Measurements from ENCODE around the gene CA5A. TPM values are rescaled to one million over a fixed set of nuclear protein-coding genes. Genes with fewer than 3 reads are reported as not detected.
A peak's percentile ranks its signal among the peaks of the same experiment; 100 is the strongest.
"Not testable (repeated sequence)": the region's sequence is repeated elsewhere in the genome, so short reads cannot be mapped to it uniquely, and the experiment has no call there.

CA5A gene
- total RNA-seq, 2 experiments from 2014 or later: not detected

- Mint-ChIP-seq H3K4me1 (ENCODE audit: low read depth) (peaks cover 32% of the 10 kb centered on the region), H3K36me3 (ENCODE audit: low read depth) (peaks cover 78% of the 10 kb centered on the region)
- intact Hi-C loops (cut with DNase I, micrococcal nuclease); H3K9me3 ChIP-seq (ENCODE audit: control insufficient read depth in 1 of 2, insufficient read depth in 1 of 2, low read length in 2 of 2); DNase-seq; H3K4me1 ChIP-seq (ENCODE audit: insufficient read depth, low read length); H3K4me3 ChIP-seq (ENCODE audit: low read length); H3K27ac ChIP-seq (ENCODE audit: low read depth in 1 of 2, low read length in 2 of 2); CTCF ChIA-PET; H3K9me3 Mint-ChIP-seq; H3K27me3 ChIP-seq (ENCODE audit: control insufficient read depth in 1 of 2, insufficient read depth in 2 of 2, low read length in 2 of 2); POLR2A ChIA-PET; ATAC-seq (ENCODE audit: poor library complexity); H3K27me3 Mint-ChIP-seq; H3K27ac Mint-ChIP-seq; H3K4me3 Mint-ChIP-seq: not testable (repeated sequence)
- H3K36me3 ChIP-seq (ENCODE audit: insufficient read depth, low read length): peaks cover 39% of the 10 kb centered on the region
Observed at GRCh38 chr16:87983072-87983736, 46.9 kb upstream of the CA5A start.

GRCh38 chr16:87982581-87983041 lies 46.3 kb upstream of the CA5A start:
- ATAC-seq (ENCODE audit: poor library complexity) (no peak), DNase-seq (no peak)
- intact Hi-C loops (cut with DNase I, micrococcal nuclease): no loop called here
- no peak overlapping the region for H3K27ac ChIP-seq (ENCODE audit: low read depth in 1 of 2, low read length in 2 of 2)
- H3K36me3 ChIP-seq (ENCODE audit: insufficient read depth, low read length): peaks cover 37% of the 10 kb centered on the region
- no peaks in the 10 kb centered on the region for H3K27me3 ChIP-seq (ENCODE audit: control insufficient read depth in 1 of 2, insufficient read depth in 2 of 2, low read length in 2 of 2)
- CTCF ChIA-PET: no interaction called here
- peaks cover 7% of the 10 kb centered on the region for H3K4me1 ChIP-seq (ENCODE audit: insufficient read depth, low read length)
- H3K4me1 Mint-ChIP-seq (ENCODE audit: low read depth): peaks cover 32% of the 10 kb centered on the region
- H3K27me3 Mint-ChIP-seq: no peaks in the 10 kb centered on the region
- TF ChIP-seq CTCF (IDR thresholded peaks at IDR 0.05): no peak
- no peaks in the 10 kb centered on the region for H3K9me3 ChIP-seq (ENCODE audit: control insufficient read depth in 1 of 2, insufficient read depth in 1 of 2, low read length in 2 of 2)
- POLR2A ChIA-PET: no interaction called here
- no peak overlapping the region for H3K4me3 Mint-ChIP-seq
- peaks cover 72% of the 10 kb centered on the region for H3K36me3 Mint-ChIP-seq (ENCODE audit: low read depth)
- H3K27ac Mint-ChIP-seq: no peak overlapping the region
- no peak overlapping the region for H3K4me3 ChIP-seq (ENCODE audit: low read length)
- no peaks in the 10 kb centered on the region for H3K9me3 Mint-ChIP-seq

GRCh38 chr16:87981376-87981775 lies 45.0 kb upstream of the CA5A start:
- H3K27ac ChIP-seq (ENCODE audit: low read depth in 1 of 2, low read length in 2 of 2); POLR2A ChIA-PET; H3K27me3 ChIP-seq (ENCODE audit: control insufficient read depth in 1 of 2, insufficient read depth in 2 of 2, low read length in 2 of 2); H3K9me3 ChIP-seq (ENCODE audit: control insufficient read depth in 1 of 2, insufficient read depth in 1 of 2, low read length in 2 of 2); H3K27me3 Mint-ChIP-seq; H3K4me1 ChIP-seq (ENCODE audit: insufficient read depth, low read length); CTCF ChIA-PET; H3K4me3 Mint-ChIP-seq; H3K4me3 ChIP-seq (ENCODE audit: low read length); H3K9me3 Mint-ChIP-seq: not testable (repeated sequence)
- H3K27ac Mint-ChIP-seq: peak overlapping the region; percentile 22
- H3K36me3 Mint-ChIP-seq (ENCODE audit: low read depth): peaks cover 75% of the 10 kb centered on the region
- intact Hi-C loops (cut with DNase I, micrococcal nuclease): loop anchor here in 1 of 2 experiments (2.0 kb wide), 1 partner anchor 19 kb away; no protein-coding TSS in a partner anchor
- H3K36me3 ChIP-seq (ENCODE audit: insufficient read depth, low read length): peaks cover 37% of the 10 kb centered on the region
- H3K4me1 Mint-ChIP-seq (ENCODE audit: low read depth): peaks cover 32% of the 10 kb centered on the region
- DNase-seq (peak in 2 of 14 experiments; percentile 33 to 68), ATAC-seq (ENCODE audit: poor library complexity) (peak; percentile 65)

- H3K9me3 Mint-ChIP-seq; H3K4me3 ChIP-seq (ENCODE audit: low read length); H3K27me3 Mint-ChIP-seq; H3K4me3 Mint-ChIP-seq; H3K27ac ChIP-seq (ENCODE audit: low read depth in 1 of 2, low read length in 2 of 2); CTCF ChIA-PET; H3K9me3 ChIP-seq (ENCODE audit: control insufficient read depth in 1 of 2, insufficient read depth in 1 of 2, low read length in 2 of 2); H3K27me3 ChIP-seq (ENCODE audit: control insufficient read depth in 1 of 2, insufficient read depth in 2 of 2, low read length in 2 of 2); H3K4me1 ChIP-seq (ENCODE audit: insufficient read depth, low read length); POLR2A ChIA-PET: not testable (repeated sequence)
- peaks cover 32% of the 10 kb centered on the region for H3K4me1 Mint-ChIP-seq (ENCODE audit: low read depth)
- DNase-seq (peak in 1 of 14 experiments; percentile 31), ATAC-seq (ENCODE audit: poor library complexity) (peak; percentile 63)
- H3K36me3 ChIP-seq (ENCODE audit: insufficient read depth, low read length): peaks cover 38% of the 10 kb centered on the region
- peak overlapping the region; percentile 58 for H3K27ac Mint-ChIP-seq
- intact Hi-C loops (cut with DNase I, micrococcal nuclease): loop anchor here in 1 of 2 experiments (2.0 kb wide), 1 partner anchor 17 kb away; no protein-coding TSS in a partner anchor
- peaks cover 73% of the 10 kb centered on the region for H3K36me3 Mint-ChIP-seq (ENCODE audit: low read depth)
Observed at GRCh38 chr16:87979911-87980630, 43.7 kb upstream of the CA5A start.

All from CD4-positive, alpha-beta T cell (primary cell).